ENCODE data around the gene LAMA5.

LAMA5 gene

DNA sequence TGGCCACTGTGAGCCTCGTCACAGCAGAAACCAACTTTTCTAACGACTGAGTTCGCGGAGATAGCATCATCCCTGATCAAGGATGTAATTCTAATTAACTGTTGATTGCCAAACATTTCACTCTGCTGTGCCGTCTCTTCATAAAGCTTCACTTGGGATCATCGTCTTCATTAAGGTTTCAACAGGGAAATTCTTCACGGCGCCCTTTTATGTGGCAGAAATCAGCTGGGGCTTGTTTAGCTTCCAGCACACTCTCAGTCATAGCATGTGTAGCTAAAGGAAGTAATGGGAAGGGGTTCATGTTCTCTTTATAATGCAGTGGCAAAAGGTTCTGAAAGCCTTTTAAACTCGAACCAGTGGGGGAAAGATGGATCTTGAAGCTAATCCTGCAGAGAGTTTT is 73.2 kb downstream of the LAMA5 start:
- TF ChIP-seq RAD21 (IDR thresholded peaks at IDR 0.05; ENCODE audit: low read depth) (no peak), ZBTB7A (IDR thresholded peaks at IDR 0.05; ENCODE audit: low read depth) (no peak), FOXM1 (IDR thresholded peaks at IDR 0.05; ENCODE audit: borderline replicate concordance, low read depth) (no peak), NFIC (IDR thresholded peaks at IDR 0.05) (no peak), CEBPB (IDR thresholded peaks at IDR 0.05) (no peak), EP300 (IDR thresholded peaks at IDR 0.05; ENCODE audit: borderline replicate concordance) (no peak), CREB1 (IDR thresholded peaks at IDR 0.05; ENCODE audit: low read depth) (no peak), TEAD4 (IDR thresholded peaks at IDR 0.05) (no peak)
- TF ChIP-seq, protein P1, sequence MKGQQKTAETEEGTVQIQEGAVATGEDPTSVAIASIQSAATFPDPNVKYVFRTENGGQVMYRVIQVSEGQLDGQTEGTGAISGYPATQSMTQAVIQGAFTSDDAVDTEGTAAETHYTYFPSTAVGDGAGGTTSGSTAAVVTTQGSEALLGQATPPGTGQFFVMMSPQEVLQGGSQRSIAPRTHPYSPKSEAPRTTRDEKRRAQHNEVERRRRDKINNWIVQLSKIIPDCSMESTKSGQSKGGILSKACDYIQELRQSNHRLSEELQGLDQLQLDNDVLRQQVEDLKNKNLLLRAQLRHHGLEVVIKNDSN (IDR thresholded peaks at IDR 0.05): no peak
- TF ChIP-seq, protein P2, sequence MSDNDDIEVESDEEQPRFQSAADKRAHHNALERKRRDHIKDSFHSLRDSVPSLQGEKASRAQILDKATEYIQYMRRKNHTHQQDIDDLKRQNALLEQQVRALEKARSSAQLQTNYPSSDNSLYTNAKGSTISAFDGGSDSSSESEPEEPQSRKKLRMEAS (IDR thresholded peaks at IDR 0.05): no peak

DNA sequence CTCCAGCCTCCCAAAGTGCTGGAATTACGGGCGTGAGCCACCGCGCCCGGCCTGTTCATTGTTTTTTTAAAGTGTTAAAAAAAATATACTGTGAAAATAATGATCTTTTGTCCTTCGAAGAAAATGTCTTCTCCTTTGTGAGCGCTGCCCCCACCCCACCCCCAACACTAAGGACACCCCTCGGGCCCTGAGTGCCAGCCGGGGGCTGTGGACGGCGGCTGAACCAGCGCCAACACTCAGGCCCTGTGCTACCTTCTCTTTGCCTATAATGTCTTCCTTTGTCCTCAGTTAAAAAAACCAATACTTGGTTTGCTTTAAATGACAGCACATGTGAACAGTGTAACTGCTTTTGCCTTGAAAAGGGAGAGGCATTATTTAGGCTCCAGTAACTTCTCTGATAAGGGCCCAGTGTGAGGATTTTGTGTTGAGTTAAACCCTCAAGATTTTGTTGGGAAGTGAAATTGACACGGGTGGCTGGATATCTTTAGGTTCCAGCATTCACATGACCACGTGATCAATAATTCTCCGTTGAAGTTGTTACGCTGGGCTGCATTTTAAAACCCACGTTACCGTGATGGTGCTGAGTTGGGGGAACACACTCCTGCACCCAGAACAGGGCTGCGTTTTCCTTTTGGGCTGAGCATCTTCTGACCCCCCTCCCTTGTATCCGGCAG is 73.9 kb downstream of the LAMA5 start:
- TF ChIP-seq RAD21 (IDR thresholded peaks at IDR 0.05; ENCODE audit: low read depth) (no peak), TAF1 (IDR thresholded peaks at IDR 0.05; ENCODE audit: low read depth) (no peak), YY1 (IDR thresholded peaks at IDR 0.05; ENCODE audit: low read depth) (no peak), FOXM1 (IDR thresholded peaks at IDR 0.05; ENCODE audit: borderline replicate concordance, low read depth) (no peak), EGR1 (IDR thresholded peaks at IDR 0.05) (no peak), TCF12 (IDR thresholded peaks at IDR 0.05; ENCODE audit: low read depth) (no peak)
- TF ChIP-seq, protein P3, sequence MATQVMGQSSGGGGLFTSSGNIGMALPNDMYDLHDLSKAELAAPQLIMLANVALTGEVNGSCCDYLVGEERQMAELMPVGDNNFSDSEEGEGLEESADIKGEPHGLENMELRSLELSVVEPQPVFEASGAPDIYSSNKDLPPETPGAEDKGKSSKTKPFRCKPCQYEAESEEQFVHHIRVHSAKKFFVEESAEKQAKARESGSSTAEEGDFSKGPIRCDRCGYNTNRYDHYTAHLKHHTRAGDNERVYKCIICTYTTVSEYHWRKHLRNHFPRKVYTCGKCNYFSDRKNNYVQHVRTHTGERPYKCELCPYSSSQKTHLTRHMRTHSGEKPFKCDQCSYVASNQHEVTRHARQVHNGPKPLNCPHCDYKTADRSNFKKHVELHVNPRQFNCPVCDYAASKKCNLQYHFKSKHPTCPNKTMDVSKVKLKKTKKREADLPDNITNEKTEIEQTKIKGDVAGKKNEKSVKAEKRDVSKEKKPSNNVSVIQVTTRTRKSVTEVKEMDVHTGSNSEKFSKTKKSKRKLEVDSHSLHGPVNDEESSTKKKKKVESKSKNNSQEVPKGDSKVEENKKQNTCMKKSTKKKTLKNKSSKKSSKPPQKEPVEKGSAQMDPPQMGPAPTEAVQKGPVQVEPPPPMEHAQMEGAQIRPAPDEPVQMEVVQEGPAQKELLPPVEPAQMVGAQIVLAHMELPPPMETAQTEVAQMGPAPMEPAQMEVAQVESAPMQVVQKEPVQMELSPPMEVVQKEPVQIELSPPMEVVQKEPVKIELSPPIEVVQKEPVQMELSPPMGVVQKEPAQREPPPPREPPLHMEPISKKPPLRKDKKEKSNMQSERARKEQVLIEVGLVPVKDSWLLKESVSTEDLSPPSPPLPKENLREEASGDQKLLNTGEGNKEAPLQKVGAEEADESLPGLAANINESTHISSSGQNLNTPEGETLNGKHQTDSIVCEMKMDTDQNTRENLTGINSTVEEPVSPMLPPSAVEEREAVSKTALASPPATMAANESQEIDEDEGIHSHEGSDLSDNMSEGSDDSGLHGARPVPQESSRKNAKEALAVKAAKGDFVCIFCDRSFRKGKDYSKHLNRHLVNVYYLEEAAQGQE (IDR thresholded peaks at IDR 0.05; ENCODE audit: low read depth): no peak

DNA sequence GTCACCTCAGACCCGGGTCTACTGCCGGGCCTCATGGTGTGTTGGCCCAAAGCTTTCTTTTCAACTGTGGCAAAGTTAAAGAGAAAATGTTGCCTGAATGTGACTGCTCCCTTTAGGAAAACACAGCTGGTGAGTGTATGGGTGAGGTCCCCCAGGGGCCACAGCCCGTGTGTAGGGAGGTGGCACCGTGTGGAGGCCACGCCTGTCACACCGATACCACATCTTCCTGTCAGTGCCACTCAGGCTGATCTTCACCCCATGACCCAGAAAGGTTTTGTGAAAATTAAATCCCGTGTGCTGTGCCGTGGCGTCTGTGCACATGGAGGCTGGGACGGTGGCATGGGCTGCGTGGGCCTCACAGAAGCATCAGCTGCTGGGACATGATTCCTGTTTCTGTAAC is 75.0 kb downstream of the LAMA5 start:
- no peak for TF ChIP-seq NFIC (IDR thresholded peaks at IDR 0.05)
- no peak for TF ChIP-seq ZBTB7A (IDR thresholded peaks at IDR 0.05; ENCODE audit: low read depth)
- TF ChIP-seq, protein P2 (IDR thresholded peaks at IDR 0.05): no peak
- TF ChIP-seq TEAD4 (IDR thresholded peaks at IDR 0.05): no peak
- no peak for TF ChIP-seq TAF1 (IDR thresholded peaks at IDR 0.05; ENCODE audit: low read depth)
- no peak for TF ChIP-seq CEBPB (IDR thresholded peaks at IDR 0.05)
- TF ChIP-seq, protein P1 (IDR thresholded peaks at IDR 0.05): no peak
- no peak for TF ChIP-seq FOXM1 (IDR thresholded peaks at IDR 0.05; ENCODE audit: borderline replicate concordance, low read depth)
- TF ChIP-seq, protein P3 (IDR thresholded peaks at IDR 0.05; ENCODE audit: low read depth): no peak

DNA sequence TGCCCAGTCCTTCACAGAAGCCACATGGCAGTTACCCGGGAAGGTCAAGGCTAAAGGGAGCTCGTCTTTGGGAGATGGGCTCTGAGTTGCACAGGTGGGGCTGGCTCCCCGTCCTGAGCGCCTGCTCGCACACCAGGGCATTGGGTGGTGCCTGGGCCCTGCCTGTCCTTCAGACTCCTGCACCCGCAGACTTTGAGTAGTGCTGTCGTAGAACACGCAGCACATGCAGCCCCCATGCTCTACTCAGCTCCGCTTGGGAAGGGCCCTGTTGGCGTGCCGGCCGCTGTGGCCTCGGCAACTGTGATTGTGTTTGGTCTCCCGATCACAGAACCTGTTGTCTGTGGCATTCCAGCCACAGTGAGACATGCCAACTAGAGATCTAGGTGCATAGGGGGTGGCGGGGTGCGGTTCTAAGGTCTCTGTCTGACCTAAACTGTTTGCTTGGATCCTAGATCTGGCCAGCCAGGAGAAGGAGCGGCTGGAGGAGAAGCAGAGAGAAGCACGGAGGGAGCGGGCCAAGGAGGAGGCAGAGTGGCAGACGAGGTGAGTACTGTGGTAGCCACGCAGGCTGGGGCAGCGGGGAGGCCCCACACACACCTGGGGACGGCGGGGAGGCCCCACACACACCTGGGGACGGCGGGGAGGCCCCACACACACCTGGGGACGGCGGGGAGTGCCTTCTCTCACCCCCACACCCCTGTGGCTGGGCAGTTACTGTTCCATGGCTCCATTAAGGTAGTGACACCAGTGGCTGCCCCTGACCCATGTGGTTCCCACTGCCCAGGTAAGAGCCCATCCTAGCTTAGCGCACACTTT is 75.7 kb downstream of the LAMA5 start:
- TF ChIP-seq EP300 (IDR thresholded peaks at IDR 0.05; ENCODE audit: borderline replicate concordance): no peak
- TF ChIP-seq RAD21 (IDR thresholded peaks at IDR 0.05; ENCODE audit: low read depth): no peak
- no peak for TF ChIP-seq EGR1 (IDR thresholded peaks at IDR 0.05)
- TF ChIP-seq CREB1 (IDR thresholded peaks at IDR 0.05; ENCODE audit: low read depth): no peak
- no peak for TF ChIP-seq TEAD4 (IDR thresholded peaks at IDR 0.05)
- TF ChIP-seq, protein P1 (IDR thresholded peaks at IDR 0.05): no peak
- no peak for TF ChIP-seq YY1 (IDR thresholded peaks at IDR 0.05; ENCODE audit: low read depth)
- TF ChIP-seq TAF1 (IDR thresholded peaks at IDR 0.05; ENCODE audit: low read depth): no peak
- TF ChIP-seq, protein P2 (IDR thresholded peaks at IDR 0.05): no peak
- TF ChIP-seq ZBTB7A (IDR thresholded peaks at IDR 0.05; ENCODE audit: low read depth): no peak
- TF ChIP-seq FOXM1 (IDR thresholded peaks at IDR 0.05; ENCODE audit: borderline replicate concordance, low read depth): no peak
- no peak for TF ChIP-seq NFIC (IDR thresholded peaks at IDR 0.05)
- no peak for TF ChIP-seq TCF12 (IDR thresholded peaks at IDR 0.05; ENCODE audit: low read depth)
- TF ChIP-seq, protein P3 (IDR thresholded peaks at IDR 0.05; ENCODE audit: low read depth): no peak
- no peak for TF ChIP-seq CEBPB (IDR thresholded peaks at IDR 0.05)
